GM11168 (cell line): ENCODE measurements around the gene BICC1.

Experiments
- in situ Hi-C: fragments of 300-500 bp; cut with MboI; formaldehyde crosslinking; loops from one replicate; pipeline ENCODE4 v1.12.0; 2022; ENCODE audit warnings: low sequenced_read_pairs; ENCODE audit not compliant: unreplicated experiment

The BICC1 gene

GRCh38 chr10:58642916-58643428 is 130.3 kb downstream of the BICC1 start:
- in situ Hi-C loops, result no loop called here

- in situ Hi-C loops, result no loop called here
These were observed 131.6 kb downstream of the BICC1 start for GRCh38 chr10:58644311-58644710.

GRCh38 chr10:58645416-58646146 is 132.9 kb downstream of the BICC1 start:
- in situ Hi-C loops, result no loop called here

- in situ Hi-C loops, result no loop called here
These were observed 134.9 kb downstream of the BICC1 start for GRCh38 chr10:58647376-58648112.

GRCh38 chr10:58648131-58648530 is 135.5 kb downstream of the BICC1 start:
- in situ Hi-C loops, result no loop called here

- in situ Hi-C loops, result no loop called here
These were observed 138.4 kb downstream of the BICC1 start for GRCh38 chr10:58651040-58651439.

GRCh38 chr10:58651742-58652141 is 139.1 kb downstream of the BICC1 start:
- in situ Hi-C loops, result no loop called here

- in situ Hi-C loops, result no loop called here
These were observed 140.5 kb downstream of the BICC1 start for GRCh38 chr10:58653139-58653538.

- in situ Hi-C loops, result no loop called here
These were observed 148.0 kb downstream of the BICC1 start for GRCh38 chr10:58660575-58661255.

- in situ Hi-C loops, result no loop called here
These were observed 148.7 kb downstream of the BICC1 start for GRCh38 chr10:58661336-58661735.

- in situ Hi-C loops, result no loop called here
These were observed 149.2 kb downstream of the BICC1 start for GRCh38 chr10:58661902-58662301.

GRCh38 chr10:58662314-58662713 is 149.6 kb downstream of the BICC1 start:
- in situ Hi-C loops, result no loop called here

- in situ Hi-C loops, result no loop called here
These were observed 152.7 kb downstream of the BICC1 start for GRCh38 chr10:58665361-58665760.

- in situ Hi-C loops, result no loop called here
These were observed 153.4 kb downstream of the BICC1 start for GRCh38 chr10:58666024-58666423.

GRCh38 chr10:58667658-58668310 is 155.1 kb downstream of the BICC1 start:
- in situ Hi-C loops, result no loop called here

- in situ Hi-C loops, result no loop called here
These were observed 160.2 kb downstream of the BICC1 start for GRCh38 chr10:58672845-58673244.

GRCh38 chr10:58674251-58674650 is 161.6 kb downstream of the BICC1 start:
- in situ Hi-C loops, result no loop called here

GRCh38 chr10:58675321-58675720 is 162.6 kb downstream of the BICC1 start:
- in situ Hi-C loops, result no loop called here

GRCh38 chr10:58691528-58691927 is 178.9 kb downstream of the BICC1 start:
- in situ Hi-C loops, result no loop called here

- in situ Hi-C loops, result no loop called here
These were observed 181.2 kb downstream of the BICC1 start for GRCh38 chr10:58693919-58694318.
